Measurements from ENCODE around the gene TRAPPC8.

- TF ChIP-seq REST (IDR thresholded peaks at IDR 0.05; ENCODE audit: insufficient read depth in 1 of 2, low read depth in 2 of 2, low read length in 2 of 2): no peak
- no peak for TF ChIP-seq POLR2AphosphoS5 (IDR thresholded peaks at IDR 0.05; ENCODE audit: low read depth, low read length)
- no peak for TF ChIP-seq TAF1 (IDR thresholded peaks at IDR 0.05; ENCODE audit: borderline replicate concordance, insufficient read depth, low read length)
- TF ChIP-seq SIN3A (IDR thresholded peaks at IDR 0.05; ENCODE audit: borderline replicate concordance, insufficient read depth, low read length): no peak
Measured at GRCh38 chr18:31837879-31838278, 105.0 kb downstream of the TRAPPC8 start.
